ENCODE measurements around the gene PRSS48.

DNA sequence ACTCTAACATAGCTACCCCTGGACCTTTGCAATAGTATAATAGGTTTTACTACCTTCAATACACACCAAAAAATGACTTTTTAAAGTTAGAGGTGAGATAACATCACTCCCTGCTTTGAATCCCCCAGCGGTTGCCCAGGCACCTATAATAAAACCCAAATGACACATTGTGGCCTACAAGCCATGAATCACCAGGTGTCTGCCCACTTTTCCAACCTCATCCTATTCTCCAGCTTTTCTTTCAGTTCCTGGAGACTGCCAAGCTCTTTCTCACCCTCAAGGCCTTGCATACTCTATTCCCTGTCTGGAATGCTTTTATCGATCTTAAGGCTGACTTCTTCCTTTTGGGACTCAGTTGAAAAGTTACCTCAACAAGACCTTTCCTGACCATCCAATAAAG is 16.4 kb upstream of the PRSS48 start:
- TF ChIP-seq, protein P1, sequence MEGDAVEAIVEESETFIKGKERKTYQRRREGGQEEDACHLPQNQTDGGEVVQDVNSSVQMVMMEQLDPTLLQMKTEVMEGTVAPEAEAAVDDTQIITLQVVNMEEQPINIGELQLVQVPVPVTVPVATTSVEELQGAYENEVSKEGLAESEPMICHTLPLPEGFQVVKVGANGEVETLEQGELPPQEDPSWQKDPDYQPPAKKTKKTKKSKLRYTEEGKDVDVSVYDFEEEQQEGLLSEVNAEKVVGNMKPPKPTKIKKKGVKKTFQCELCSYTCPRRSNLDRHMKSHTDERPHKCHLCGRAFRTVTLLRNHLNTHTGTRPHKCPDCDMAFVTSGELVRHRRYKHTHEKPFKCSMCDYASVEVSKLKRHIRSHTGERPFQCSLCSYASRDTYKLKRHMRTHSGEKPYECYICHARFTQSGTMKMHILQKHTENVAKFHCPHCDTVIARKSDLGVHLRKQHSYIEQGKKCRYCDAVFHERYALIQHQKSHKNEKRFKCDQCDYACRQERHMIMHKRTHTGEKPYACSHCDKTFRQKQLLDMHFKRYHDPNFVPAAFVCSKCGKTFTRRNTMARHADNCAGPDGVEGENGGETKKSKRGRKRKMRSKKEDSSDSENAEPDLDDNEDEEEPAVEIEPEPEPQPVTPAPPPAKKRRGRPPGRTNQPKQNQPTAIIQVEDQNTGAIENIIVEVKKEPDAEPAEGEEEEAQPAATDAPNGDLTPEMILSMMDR (conservative IDR thresholded peaks at IDR 0.05; ENCODE audit: low read length) = no peak
- TF ChIP-seq EZH2phosphoT487 (IDR thresholded peaks at IDR 0.05; ENCODE audit: borderline replicate concordance) = no peak
